Breast epithelium (tissue), 4 donors: ENCODE measurements around the gene IFT80. TPM values are rescaled to one million over a fixed set of nuclear protein-coding genes. Genes with fewer than 3 reads are reported as not detected.
A peak's percentile ranks its signal among the peaks of the same experiment; 100 is the strongest.

ENCODE experiments used
- DNase-seq, 2 donors: peaks; one replicate each; pipeline ENCODE4 v3.0.0-alpha.2; 2019; ENCODE audit warnings: low spot score in 2 of 2
- H3K27ac ChIP-seq, 2 donors: fragments of 200-600 bp; sonication (generic) in 1 of 2; one replicate each; pipeline ENCODE4 v1.5.1; 2016 to 2019; ENCODE audit warnings: mild to moderate bottlenecking in 1 of 2
- H3K27me3 ChIP-seq, 2 donors: fragments of 200-600 bp; sonication (generic) in 1 of 2; one replicate each; pipeline versions ENCODE4 v1.5.1 to v1.6.0; 2017 to 2019; ENCODE audit warnings: control low read depth in 1 of 2, mild to moderate bottlenecking in 1 of 2
- H3K36me3 ChIP-seq: fragments of 200-600 bp; one replicate; pipeline ENCODE4 v1.5.1; 2019
- H3K4me1 ChIP-seq, 2 donors: fragments of 200-600 bp; sonication (generic); one replicate each; pipeline ENCODE4 v1.5.1; 2016 to 2019; ENCODE audit warnings: control low read depth in 1 of 2
- H3K4me3 ChIP-seq, 3 donors: fragments of 200-600 bp; sonication (generic); 1 replicate in 2 of 3; 2 replicates in 1 of 3; pipeline ENCODE4 v1.5.1; 2016 to 2019; ENCODE audit warnings: mild to moderate bottlenecking in 3 of 3, moderate library complexity in 2 of 3
- H3K9me3 ChIP-seq, 2 donors: fragments of 200-600 bp; sonication (generic) in 1 of 2; one replicate each; pipeline ENCODE4 v1.5.1; 2016 to 2019; ENCODE audit warnings: control low read depth in 1 of 2
- CTCF ChIP-seq, 3 donors: fragments of 450-650 bp; IDR thresholded peaks; one replicate each; pipeline ENCODE4 v1.5.1; 2016 to 2017; ENCODE audit warnings: antibody characterized with exemption in 3 of 3, mild to moderate bottlenecking in 3 of 3, moderate library complexity in 3 of 3
- POLR2A ChIP-seq: fragments of 450-650 bp; IDR thresholded peaks from one replicate; pipeline ENCODE4 v1.6.1; 2016; ENCODE audit warnings: antibody characterized with exemption, mild to moderate bottlenecking, moderate library complexity
- POLR2AphosphoS5 ChIP-seq, 3 donors: sonication (generic); formaldehyde crosslinking; IDR thresholded peaks; one replicate each; pipeline ENCODE4 v1.6.1; 2017; ENCODE audit warnings: antibody characterized with exemption in 3 of 3
- intact Hi-C: fragments of 100-400 bp; cut with DNase I; formaldehyde crosslinking; loops from one replicate; pipeline ENCODE4 v1.15.1; 2023; ENCODE audit warnings: low total_unique reads
- total RNA-seq, 3 donors: library from RNA; depleted of rRNA; stranded (reverse); fragments of >200 nt; gene quantifications; one replicate each; pipeline ENCODE4 v1.1.0, GENCODE V29; 2016

Gene IFT80
- total RNA-seq, 3 donors from 2014 or later = 18.4 to 41.0 (median 29.2) TPM

GRCh38 chr3:160260587-160261270, 138.3 kb downstream of the IFT80 start:
- Histone ChIP-seq H3K4me3 (peak overlapping the region in 2 of 3 donors; percentile 3 to 13), H3K27ac (peak overlapping the region in 1 of 2 donors; percentile 27), H3K4me1 (no peaks in the 10 kb centered on the region), H3K36me3 (no peaks in the 10 kb centered on the region), H3K9me3 (no peaks in the 10 kb centered on the region), H3K27me3 (no peaks in the 10 kb centered on the region)
- intact Hi-C loops = no loop called here
- no peak for TF ChIP-seq CTCF (IDR thresholded peaks at IDR 0.05)
- TF ChIP-seq POLR2AphosphoS5 (IDR thresholded peaks at IDR 0.05) = no peak
- no peak for TF ChIP-seq POLR2A
- DNase-seq = no peak

- Histone ChIP-seq H3K9me3 (no peaks in the 10 kb centered on the region), H3K4me3 (no peak overlapping the region), H3K4me1 (no peaks in the 10 kb centered on the region), H3K36me3 (no peaks in the 10 kb centered on the region), H3K27ac (no peak overlapping the region), H3K27me3 (no peaks in the 10 kb centered on the region)
- intact Hi-C loops = no loop called here
- TF ChIP-seq CTCF (IDR thresholded peaks at IDR 0.05) (no peak), POLR2AphosphoS5 (IDR thresholded peaks at IDR 0.05) (no peak), POLR2A (no peak)
- no peak for DNase-seq
Observed at GRCh38 chr3:160259589-160259988, 139.4 kb downstream of the IFT80 start.

GRCh38 chr3:160257606-160258005, 141.4 kb downstream of the IFT80 start:
- H3K9me3 ChIP-seq = no peaks in the 10 kb centered on the region
- TF ChIP-seq POLR2AphosphoS5 (IDR thresholded peaks at IDR 0.05) (no peak), POLR2A (no peak), CTCF (IDR thresholded peaks at IDR 0.05) (no peak)
- H3K4me3 ChIP-seq = no peak overlapping the region
- H3K36me3 ChIP-seq = no peaks in the 10 kb centered on the region
- no peaks in the 10 kb centered on the region for H3K4me1 ChIP-seq
- DNase-seq = no peak
- no peak overlapping the region for H3K27ac ChIP-seq
- no peaks in the 10 kb centered on the region for H3K27me3 ChIP-seq
- intact Hi-C loops = no loop called here

GRCh38 chr3:160253298-160253697, 145.7 kb downstream of the IFT80 start:
- intact Hi-C loops = no loop called here
- Histone ChIP-seq H3K4me1 (no peaks in the 10 kb centered on the region), H3K27ac (no peak overlapping the region), H3K9me3 (no peaks in the 10 kb centered on the region), H3K36me3 (peaks cover under 1% of the 10 kb centered on the region), H3K27me3 (no peaks in the 10 kb centered on the region), H3K4me3 (no peak overlapping the region)
- no peak for DNase-seq
- no peak for TF ChIP-seq POLR2AphosphoS5 (IDR thresholded peaks at IDR 0.05)
- no peak for TF ChIP-seq POLR2A
- no peak for TF ChIP-seq CTCF (IDR thresholded peaks at IDR 0.05)

- DNase-seq = no peak
Observed at GRCh38 chr3:160247766-160248165, 151.3 kb downstream of the IFT80 start.

More at GRCh38 chr3:160247766-160248165, 151.3 kb downstream of the IFT80 start:
- no peak overlapping the region for H3K27ac ChIP-seq
- no peaks in the 10 kb centered on the region for H3K4me1 ChIP-seq
- intact Hi-C loops = no loop called here
- H3K36me3 ChIP-seq = peaks cover 4% of the 10 kb centered on the region
- H3K9me3 ChIP-seq = no peaks in the 10 kb centered on the region
- H3K27me3 ChIP-seq = no peaks in the 10 kb centered on the region
- H3K4me3 ChIP-seq = no peak overlapping the region
- TF ChIP-seq CTCF (IDR thresholded peaks at IDR 0.05) (no peak), POLR2A (no peak), POLR2AphosphoS5 (IDR thresholded peaks at IDR 0.05) (no peak)
